OCI-LY7 (cell line): ENCODE results near the gene GTF3C1. TPM values are rescaled to one million over a fixed set of nuclear protein-coding genes. Genes with fewer than 3 reads are reported as not detected.

Experiments used
- BruUV-seq: library from RNA; stranded (reverse); fragments of 400-500 nt; replicated peaks from 2 replicates; lab custom pipeline; 2021; lab: Mats Ljungman, UMichigan
- CTCF ChIA-PET: fragments of 300-600 bp; sonication (Branson Sonifier 250); formaldehyde crosslinking; loops from one replicate; lab custom pipeline; 2022; ENCODE audit warnings: antibody characterized with exemption; ENCODE audit not compliant: unreplicated experiment; lab: Charles Lee
- POLR2A ChIA-PET: fragments of 300-600 bp; sonication (Branson Sonifier 250); formaldehyde crosslinking; loops from one replicate; lab custom pipeline; 2022; ENCODE audit warnings: antibody characterized with exemption; lab: Charles Lee
- DNase-seq: peaks from one replicate; pipeline ENCODE4 v3.0.0-alpha.2; 2015; ENCODE audit warnings: low spot score
- H2AFZ ChIP-seq: fragments of 200-600 bp; sonication (generic), shearing (Covaris generic); 2 replicates; pipeline ENCODE4 v1.6.1; 2014; ENCODE audit warnings: mild to moderate bottlenecking, antibody characterized with exemption, low read length, moderate library complexity
- H3K27ac ChIP-seq: fragments of 200-600 bp; sonication (generic); 2 replicates; pipeline ENCODE4 v1.5.1; 2014; ENCODE audit warnings: mixed run types, low read depth, mild to moderate bottlenecking, moderate library complexity, low read length, inconsistent platforms; ENCODE audit not compliant: poor library complexity, severe bottlenecking
- H3K36me3 ChIP-seq: fragments of 200-600 bp; sonication (generic); 2 replicates; pipeline ENCODE4 v1.6.1; 2014; ENCODE audit warnings: mild to moderate bottlenecking, antibody characterized with exemption, low read length, moderate library complexity, mixed read lengths; ENCODE audit not compliant: insufficient read depth
- H3K4me1 ChIP-seq: fragments of 200-600 bp; sonication (generic); 2 replicates; pipeline ENCODE4 v1.5.1; 2014; ENCODE audit warnings: mild to moderate bottlenecking, low read length; ENCODE audit not compliant: insufficient read depth, poor library complexity, severe bottlenecking
- H3K4me2 ChIP-seq: fragments of 200-600 bp; sonication (generic); 2 replicates; pipeline ENCODE4 v1.6.1; 2014; ENCODE audit warnings: mild to moderate bottlenecking, low read length
- H3K4me3 ChIP-seq: fragments of 200-600 bp; sonication (generic); 2 replicates; pipeline ENCODE4 v1.5.1; 2014; ENCODE audit warnings: mild to moderate bottlenecking, low read depth, low read length; ENCODE audit not compliant: poor library complexity, severe bottlenecking
- H3K79me2 ChIP-seq: fragments of 200-600 bp; sonication (generic); 2 replicates; pipeline ENCODE4 v1.6.1; 2016; ENCODE audit warnings: low read depth, mild to moderate bottlenecking, low read length, moderate library complexity, mixed read lengths; ENCODE audit not compliant: insufficient read depth
- H3K9me2 ChIP-seq: fragments of 200-600 bp; sonication (generic); 2 replicates; pipeline ENCODE4 v1.6.1; 2016; ENCODE audit warnings: mild to moderate bottlenecking, low read length, mixed read lengths; ENCODE audit not compliant: insufficient read depth
- H3K9me3 ChIP-seq: fragments of 200-600 bp; sonication (generic); 2 replicates; pipeline ENCODE4 v1.6.1; 2014; ENCODE audit warnings: mild to moderate bottlenecking, mixed run types, low read length, mixed read lengths
- H4K20me1 ChIP-seq: fragments of 200-600 bp; sonication (generic); 2 replicates; pipeline ENCODE4 v1.6.1; 2014; ENCODE audit warnings: mild to moderate bottlenecking, antibody characterized with exemption, low read length, moderate library complexity, mixed read lengths; ENCODE audit not compliant: insufficient read depth
- EZH2phosphoT487 ChIP-seq: fragments of 200-600 bp; sonication (generic); IDR thresholded peaks from 2 replicates; pipeline ENCODE4 v1.6.1; 2018; ENCODE audit warnings: low read depth, borderline replicate concordance, mild to moderate bottlenecking, mixed run types, antibody characterized with exemption, low read length, moderate library complexity, mixed read lengths
- intact Hi-C: fragments of 100-400 bp; cut with micrococcal nuclease; formaldehyde crosslinking; loops from one replicate; pipeline ENCODE4 v1.10.0; 2022; ENCODE audit not compliant: unreplicated experiment
- total RNA-seq, 2 experiments: library from RNA; depleted of rRNA in 1 of 2; stranded (reverse); fragments of >200 nt in 1 of 2; shearing (Covaris generic) in 1 of 2; gene quantifications; 2 replicates each; pipeline ENCODE4 v1.2.3, GENCODE V29; 2014 to 2022
- TF ChIP-seq, protein P1 (sequence below): fragments of 200-600 bp; sonication (generic); conservative IDR thresholded peaks from 2 replicates; pipeline ENCODE4 v1.5.1; 2014; ENCODE audit warnings: mild to moderate bottlenecking, antibody characterized with exemption, low read length, moderate library complexity, mixed read lengths

GTF3C1 gene
- total RNA-seq, 2 experiments from 2014 or later = 48.3 to 57.1 TPM

DNA sequence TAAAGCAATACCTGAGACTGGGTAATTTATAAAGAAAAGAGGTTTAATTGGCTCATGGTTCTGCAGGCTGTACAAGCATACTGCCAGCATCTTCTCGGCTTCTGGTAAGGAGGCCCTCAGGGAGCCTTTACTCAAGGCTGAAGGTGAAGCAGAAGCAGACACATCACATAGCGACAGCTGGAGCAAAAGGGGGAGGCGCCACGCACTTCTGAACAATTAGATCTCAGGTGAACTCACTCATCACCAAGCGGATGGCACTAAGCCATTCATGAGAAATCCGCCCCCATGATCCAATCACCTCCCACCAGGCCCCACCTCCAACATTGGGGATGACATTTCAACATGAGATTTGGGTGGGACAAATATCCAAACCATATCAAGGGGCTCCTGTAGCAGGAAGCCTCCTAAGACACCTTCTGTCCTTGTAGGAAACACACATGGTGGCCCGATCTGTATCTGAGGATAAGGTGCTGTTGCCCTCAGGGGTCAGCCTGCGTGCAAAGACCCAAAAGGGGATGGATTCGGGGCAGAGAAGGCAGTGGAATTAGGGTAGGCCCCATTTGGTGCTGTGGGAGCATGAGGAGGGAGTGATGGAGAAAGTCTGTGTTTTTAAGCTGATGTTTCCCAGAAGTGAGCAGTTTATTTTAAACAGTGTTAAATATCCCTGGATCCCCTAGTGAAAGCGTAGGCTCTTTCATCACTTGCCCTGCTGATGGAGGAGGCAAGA, 124.8 kb downstream of the GTF3C1 start:
- peaks cover 49% of the 10 kb centered on the region for H3K36me3 ChIP-seq
- no peaks in the 10 kb centered on the region for H3K9me2 ChIP-seq
- no peak overlapping the region for H2AFZ ChIP-seq
- ChIA-PET POLR2A (no interaction called here), CTCF (no interaction called here)
- H3K79me2 ChIP-seq = peaks cover 7% of the 10 kb centered on the region; the same call in 1 of the 2 replicates
- H4K20me1 ChIP-seq = no peaks in the 10 kb centered on the region
- H3K4me2 ChIP-seq = no peak overlapping the region
- no peak overlapping the region for H3K27ac ChIP-seq
- BruUV-seq = no TSS peak
- H3K9me3 ChIP-seq = peaks cover 37% of the 10 kb centered on the region
- intact Hi-C loops = no loop called here
- TF ChIP-seq EZH2phosphoT487 = no peak
- TF ChIP-seq, protein P1, sequence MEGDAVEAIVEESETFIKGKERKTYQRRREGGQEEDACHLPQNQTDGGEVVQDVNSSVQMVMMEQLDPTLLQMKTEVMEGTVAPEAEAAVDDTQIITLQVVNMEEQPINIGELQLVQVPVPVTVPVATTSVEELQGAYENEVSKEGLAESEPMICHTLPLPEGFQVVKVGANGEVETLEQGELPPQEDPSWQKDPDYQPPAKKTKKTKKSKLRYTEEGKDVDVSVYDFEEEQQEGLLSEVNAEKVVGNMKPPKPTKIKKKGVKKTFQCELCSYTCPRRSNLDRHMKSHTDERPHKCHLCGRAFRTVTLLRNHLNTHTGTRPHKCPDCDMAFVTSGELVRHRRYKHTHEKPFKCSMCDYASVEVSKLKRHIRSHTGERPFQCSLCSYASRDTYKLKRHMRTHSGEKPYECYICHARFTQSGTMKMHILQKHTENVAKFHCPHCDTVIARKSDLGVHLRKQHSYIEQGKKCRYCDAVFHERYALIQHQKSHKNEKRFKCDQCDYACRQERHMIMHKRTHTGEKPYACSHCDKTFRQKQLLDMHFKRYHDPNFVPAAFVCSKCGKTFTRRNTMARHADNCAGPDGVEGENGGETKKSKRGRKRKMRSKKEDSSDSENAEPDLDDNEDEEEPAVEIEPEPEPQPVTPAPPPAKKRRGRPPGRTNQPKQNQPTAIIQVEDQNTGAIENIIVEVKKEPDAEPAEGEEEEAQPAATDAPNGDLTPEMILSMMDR = no peak
- H3K4me3 ChIP-seq = no peak overlapping the region
- DNase-seq = no peak
- H3K4me1 ChIP-seq = peaks cover 45% of the 10 kb centered on the region

DNA sequence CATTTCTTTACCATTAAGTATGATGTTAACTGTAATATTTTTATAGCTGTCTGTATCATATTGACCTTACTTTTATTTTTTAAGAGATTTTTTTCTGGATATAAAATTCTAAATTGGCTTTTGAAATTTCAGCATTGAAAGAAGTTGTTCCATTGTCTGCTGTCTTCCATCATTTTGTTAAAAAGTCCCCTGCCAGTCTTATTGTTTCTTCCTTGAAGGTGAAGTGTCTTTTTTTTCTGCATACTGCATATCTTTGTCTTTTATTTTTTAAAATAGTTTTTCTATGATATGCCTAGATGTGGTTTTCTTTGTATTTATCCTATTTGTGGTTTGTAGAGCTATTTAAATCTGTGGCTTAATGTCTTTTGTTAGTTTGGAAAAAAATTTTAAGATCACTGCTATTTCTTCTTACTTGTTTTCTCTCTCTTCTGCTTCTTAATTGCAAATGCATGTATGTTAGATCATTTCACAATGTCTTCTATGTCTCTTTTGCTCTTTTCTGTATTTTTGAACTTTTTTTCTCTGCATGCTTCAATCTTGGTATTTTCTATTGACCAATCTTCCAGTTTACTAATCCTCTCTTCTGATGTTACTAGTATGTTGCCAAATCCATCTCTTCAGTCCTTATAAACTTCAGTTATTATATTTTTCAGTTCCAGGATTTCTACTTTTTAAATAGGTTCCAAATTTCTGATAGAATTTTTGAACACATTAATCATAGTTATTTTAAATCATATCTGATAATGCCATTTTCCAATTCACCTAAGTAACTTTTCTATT, 127.6 kb downstream of the GTF3C1 start:
- no peak overlapping the region for H3K27ac ChIP-seq
- CTCF ChIA-PET = no interaction called here
- H3K9me3 ChIP-seq = peaks cover 37% of the 10 kb centered on the region
- no peaks in the 10 kb centered on the region for H4K20me1 ChIP-seq
- H3K36me3 ChIP-seq = peaks cover 65% of the 10 kb centered on the region
- TF ChIP-seq, protein P1 = no peak
- no peak for TF ChIP-seq EZH2phosphoT487
- H3K4me1 ChIP-seq = peaks cover 17% of the 10 kb centered on the region
- peak; percentile 49 for DNase-seq
- no peak overlapping the region for H2AFZ ChIP-seq
- POLR2A ChIA-PET = interaction anchor here (0.8 to 1.8 kb wide), 3 partner anchors 18 to 44 kb away, joined by 3 to 5 read pairs (median 3); partner anchors contain the start of gene IL21R
- no peaks in the 10 kb centered on the region; the same call in 1 of the 2 replicates for H3K79me2 ChIP-seq
- no peaks in the 10 kb centered on the region for H3K9me2 ChIP-seq
- no TSS peak for BruUV-seq
- intact Hi-C loops = no loop called here
- H3K4me2 ChIP-seq = no peak overlapping the region
- no peak overlapping the region for H3K4me3 ChIP-seq
